AG04450 (cell line): ENCODE data around the gene STX3. TPM values are rescaled to one million over a fixed set of nuclear protein-coding genes. Genes with fewer than 3 reads are reported as not detected.
"Not testable (repeated sequence)": the region's sequence is repeated elsewhere in the genome, so short reads cannot be mapped to it uniquely, and the experiment has no call there.

Experiments used
- CTCF ChIA-PET: fragments of 300-600, 350-600 bp; formaldehyde crosslinking; extraction: SDS; loops from one replicate; lab custom pipeline; 2022; ENCODE audit warnings: antibody characterized with exemption, inconsistent platforms; lab: Charles Lee
- POLR2A ChIA-PET: fragments of 350-600 bp; formaldehyde crosslinking; extraction: SDS; loops from one replicate; lab custom pipeline; 2021; ENCODE audit warnings: antibody characterized with exemption, inconsistent platforms; lab: Yijun Ruan, JAX
- DNase-seq: peaks from one replicate; pipeline ENCODE4 v3.0.0-alpha.2; 2011; ENCODE audit warnings: low read depth, low spot score
- H3K27ac ChIP-seq: one replicate; pipeline ENCODE4 v1.5.1; 2012; ENCODE audit warnings: low read depth, low read length, control low read depth
- H3K27me3 ChIP-seq: one replicate; pipeline ENCODE4 v1.6.0; 2012; ENCODE audit warnings: low read length; ENCODE audit not compliant: control insufficient read depth, insufficient read depth
- H3K4me3 ChIP-seq: 2 replicates; pipeline ENCODE4 v1.5.1; 2011; ENCODE audit warnings: mild to moderate bottlenecking, low read depth, low read length, control low read depth
- H3K9me3 ChIP-seq: 2 replicates; pipeline ENCODE4 v1.5.1; 2012; ENCODE audit warnings: low read length; ENCODE audit not compliant: control insufficient read depth, insufficient read depth
- CTCF ChIP-seq: IDR thresholded peaks from 2 replicates; pipeline ENCODE4 v1.5.1; 2011; ENCODE audit warnings: low read depth, low read length, control low read depth, inconsistent platforms
- polyA plus RNA-seq: library from polyadenylated mRNA; depleted of rRNA; stranded (reverse); fragments of >200 nt; gene quantifications from 2 replicates; pipeline ENCODE4 v1.2.3, GENCODE V29; 2011

The STX3 gene
- polyA plus RNA-seq, 1 experiment, result 12.4 TPM

- DNase-seq, result no peak
- CTCF ChIA-PET, result no interaction called here
- POLR2A ChIA-PET, result no interaction called here
- TF ChIP-seq CTCF, result no peak
- no peak overlapping the region for H3K4me3 ChIP-seq
- no peaks in the 10 kb centered on the region for H3K9me3 ChIP-seq
- no peaks in the 10 kb centered on the region for H3K27me3 ChIP-seq
- H3K27ac ChIP-seq, result no peak overlapping the region
Observed at GRCh38 chr11:59846556-59846955, 91.4 kb downstream of the STX3 start.

DNA sequence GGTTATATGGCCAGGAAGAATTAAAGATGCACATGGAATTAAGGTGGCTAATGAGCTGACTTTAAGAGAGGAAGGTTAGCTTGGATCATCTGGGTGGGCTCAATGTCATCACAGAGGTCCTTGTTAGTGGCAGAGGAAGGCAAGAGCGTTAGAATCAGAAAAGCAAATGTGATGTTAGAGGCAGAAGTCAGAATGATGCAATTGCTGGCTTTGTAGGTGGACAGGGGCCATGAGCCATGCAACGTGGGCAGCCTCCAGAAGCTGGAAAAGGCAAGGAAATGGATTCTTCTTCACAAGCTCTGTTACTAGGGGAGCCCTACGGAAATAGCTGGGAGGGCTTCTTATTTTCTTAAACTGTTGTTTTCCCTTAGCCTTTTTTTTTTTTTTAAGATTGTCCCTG is 92.5 kb downstream of the STX3 start:
- no peak for DNase-seq
- POLR2A ChIA-PET, result no interaction called here

GRCh38 chr11:59848439-59848838 is 93.3 kb downstream of the STX3 start:
- H3K9me3 ChIP-seq, H3K27ac ChIP-seq, CTCF ChIA-PET, POLR2A ChIA-PET, H3K27me3 ChIP-seq, DNase-seq, H3K4me3 ChIP-seq: not testable (repeated sequence)

More for the DNA sequence above, 92.5 kb downstream of the STX3 start:
- H3K27me3 ChIP-seq, result no peaks in the 10 kb centered on the region
- H3K27ac ChIP-seq, result no peak overlapping the region
- H3K4me3 ChIP-seq, result no peak overlapping the region
- no peak for TF ChIP-seq CTCF
- CTCF ChIA-PET, result no interaction called here
- no peaks in the 10 kb centered on the region for H3K9me3 ChIP-seq

GRCh38 chr11:59849129-59849528 is 94.0 kb downstream of the STX3 start:
- DNase-seq, result no peak

GRCh38 chr11:59849551-59849950 is 94.4 kb downstream of the STX3 start:
- POLR2A ChIA-PET, CTCF ChIA-PET, DNase-seq, H3K27me3 ChIP-seq, H3K9me3 ChIP-seq, H3K4me3 ChIP-seq, H3K27ac ChIP-seq: not testable (repeated sequence)

More at GRCh38 chr11:59849129-59849528, 94.0 kb downstream of the STX3 start:
- no peak for TF ChIP-seq CTCF
- ChIA-PET POLR2A (no interaction called here), CTCF (no interaction called here)
- Histone ChIP-seq H3K4me3 (no peak overlapping the region), H3K27me3 (no peaks in the 10 kb centered on the region), H3K9me3 (no peaks in the 10 kb centered on the region), H3K27ac (no peak overlapping the region)

DNA sequence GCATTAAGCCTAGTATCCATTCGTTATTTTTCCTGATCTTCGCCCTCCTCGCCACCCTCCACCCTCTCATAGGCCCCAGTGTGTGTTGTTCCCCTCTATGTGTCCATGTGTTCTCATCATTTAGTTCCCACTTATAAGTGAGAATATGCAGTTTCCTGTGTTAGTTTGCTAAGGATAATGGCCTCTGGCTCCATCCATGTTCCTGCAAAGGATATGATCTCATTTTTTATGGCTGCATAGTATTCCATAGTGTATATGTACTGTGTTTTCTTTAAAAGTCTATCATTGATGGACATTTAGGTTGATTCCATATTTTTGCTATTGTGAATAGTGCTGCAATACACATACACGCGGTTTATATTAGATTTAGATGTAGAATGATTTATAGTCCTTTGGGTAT is 96.2 kb downstream of the STX3 start:
- CTCF ChIA-PET, DNase-seq, H3K27me3 ChIP-seq, H3K4me3 ChIP-seq, H3K9me3 ChIP-seq, H3K27ac ChIP-seq, POLR2A ChIA-PET: not testable (repeated sequence)

DNA sequence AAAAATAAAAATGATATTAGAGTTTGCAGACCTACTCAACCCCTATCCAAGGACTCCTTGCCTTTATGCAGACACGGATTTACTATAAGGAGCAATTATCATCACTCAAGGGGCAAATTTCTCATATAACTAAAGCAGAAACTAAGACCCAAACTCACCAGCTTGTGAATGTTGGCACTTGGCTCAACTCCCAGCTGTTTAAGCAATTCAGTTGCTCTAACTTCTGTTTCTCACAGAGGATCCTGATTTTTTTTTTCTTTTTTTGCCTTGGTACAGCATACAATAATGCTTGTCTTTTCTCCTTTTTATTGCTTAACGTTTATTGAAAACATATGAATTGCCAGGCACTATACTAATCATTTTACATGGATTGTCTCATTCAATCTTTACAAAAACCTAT is 99.7 kb downstream of the STX3 start:
- no peak for DNase-seq
- H3K27ac ChIP-seq, result no peak overlapping the region
- no peak overlapping the region for H3K4me3 ChIP-seq
- ChIA-PET POLR2A (no interaction called here), CTCF (no interaction called here)
- TF ChIP-seq CTCF, result no peak
- no peaks in the 10 kb centered on the region for H3K9me3 ChIP-seq
- no peaks in the 10 kb centered on the region for H3K27me3 ChIP-seq
